COR-L47 (cell line): Measurements from ENCODE around the gene HEBP2.
"Not testable (repeated sequence)": the region's sequence is repeated elsewhere in the genome, so short reads cannot be mapped to it uniquely, and the experiment has no call there.

Experiments used
- DNase-seq: peaks from one replicate; lab custom pipeline; 2025; lab: John Stamatoyannopoulos, UW

HEBP2 gene

GRCh38 chr6:138403801-138404665, at the start of gene HEBP2:
TSS of gene HEBP2 (plus strand) at chr6:138404223. CDS start at chr6:138404496, 273 bp downstream.
- DNase-seq = peak; percentile 89

GRCh38 chr6:138357928-138358327, 46.1 kb upstream of the HEBP2 start:
- no peak for DNase-seq

DNA sequence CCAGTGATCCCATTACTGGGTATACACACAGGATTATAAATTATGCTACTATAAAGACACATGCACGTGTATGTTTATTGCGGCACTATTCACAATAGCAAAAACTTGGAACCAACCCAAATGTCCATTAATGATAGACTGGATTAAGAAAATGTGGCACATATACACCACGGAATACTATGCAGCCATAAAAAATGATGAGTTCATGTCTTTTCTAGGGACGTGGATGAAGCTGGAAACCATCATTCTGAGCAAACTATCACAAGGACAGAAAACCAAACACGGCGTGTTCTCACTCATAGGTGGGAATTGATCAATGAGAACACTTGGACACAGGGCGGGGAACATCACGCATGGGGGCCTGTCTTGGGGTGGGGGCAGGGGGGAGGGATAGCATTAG, 35.3 kb upstream of the HEBP2 start:
- not testable (repeated sequence) for DNase-seq

DNA sequence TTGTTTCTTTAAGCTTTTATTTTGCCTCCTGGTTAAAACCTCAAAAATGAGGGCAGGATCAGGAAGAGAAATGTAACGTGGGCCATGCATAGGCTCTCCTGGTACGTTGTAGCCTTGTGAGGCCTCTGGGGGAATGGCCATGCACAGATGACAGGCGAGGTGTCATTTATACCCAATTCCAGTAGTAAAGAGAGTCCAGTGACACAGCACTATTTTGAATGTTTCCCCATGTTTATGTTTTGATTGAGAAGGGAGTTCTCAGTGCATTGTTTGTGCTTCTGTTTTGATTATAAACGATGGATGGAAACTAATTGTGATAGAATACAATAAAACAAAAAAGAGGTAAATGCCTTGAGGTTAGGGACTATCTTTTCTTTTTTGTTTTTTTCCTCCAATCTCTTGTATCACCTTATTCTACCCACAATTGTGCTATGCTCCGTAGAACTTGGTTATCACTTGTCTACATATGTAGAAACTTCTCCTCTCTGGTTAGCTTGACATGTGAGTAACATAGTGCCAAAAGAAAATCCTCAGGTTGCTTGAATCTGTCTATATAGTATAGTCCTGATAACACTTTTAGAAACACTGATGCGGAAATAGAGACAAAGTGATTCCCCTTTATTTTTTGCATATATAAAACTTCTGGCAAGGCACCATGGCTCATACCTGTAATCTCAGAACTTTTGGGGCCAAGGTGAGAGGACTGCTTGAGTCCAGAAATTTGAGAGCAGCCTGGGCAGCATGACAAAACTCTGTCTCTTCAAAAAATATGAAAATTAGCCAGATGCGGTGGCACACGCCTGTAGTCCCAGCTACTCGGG, 33.2 kb upstream of the HEBP2 start:
- DNase-seq = no peak

DNA sequence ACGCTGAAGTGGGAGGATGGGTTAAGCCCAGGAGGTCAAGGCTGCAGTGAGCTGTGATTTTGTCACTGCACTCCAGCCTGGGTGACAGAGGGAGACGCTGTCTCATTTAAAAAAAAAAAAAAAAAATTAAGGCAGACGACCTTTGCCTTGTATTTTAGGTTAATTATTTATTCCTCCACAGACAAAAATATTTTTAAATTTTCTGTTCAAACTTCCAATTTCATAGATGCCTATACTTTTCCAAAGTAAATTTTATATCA, 32.6 kb upstream of the HEBP2 start:
- DNase-seq = no peak

- no peak for DNase-seq
These were observed 32.3 kb upstream of the HEBP2 start for GRCh38 chr6:138371720-138372119.

DNA sequence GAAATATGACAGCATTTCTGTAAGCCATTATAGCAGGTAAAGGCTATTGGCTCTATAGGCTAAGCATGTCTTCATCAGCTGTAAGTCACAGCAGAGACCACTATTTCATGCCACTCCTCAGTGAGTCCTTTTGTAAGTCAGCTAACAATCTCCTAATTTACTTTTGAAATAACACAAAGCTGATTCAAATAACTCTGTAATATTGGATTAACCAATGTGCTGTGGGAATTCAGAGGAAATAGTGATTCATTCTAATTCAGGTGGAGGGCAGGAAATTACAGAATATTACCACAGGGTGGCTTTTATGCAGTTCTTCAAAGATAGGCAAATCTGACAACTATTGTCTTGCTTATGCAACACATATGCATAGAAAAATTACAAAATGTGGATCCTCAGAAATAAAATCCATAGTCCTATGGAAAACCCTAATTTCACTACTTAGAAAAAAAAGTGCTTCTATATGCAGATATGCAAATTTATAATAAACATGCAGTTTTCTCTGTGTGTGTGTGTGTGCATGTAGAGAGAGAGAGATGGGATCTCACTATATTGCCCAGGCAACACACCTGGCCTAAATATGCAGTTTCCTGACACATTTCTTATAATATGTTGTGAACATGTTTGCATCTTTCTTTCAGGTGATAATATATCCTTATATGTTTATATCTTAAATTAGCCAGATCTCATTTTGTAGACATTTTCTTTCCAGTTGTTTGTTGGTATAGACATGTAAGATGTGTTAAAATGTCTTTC, 31.1 kb upstream of the HEBP2 start:
- DNase-seq = no peak

DNA sequence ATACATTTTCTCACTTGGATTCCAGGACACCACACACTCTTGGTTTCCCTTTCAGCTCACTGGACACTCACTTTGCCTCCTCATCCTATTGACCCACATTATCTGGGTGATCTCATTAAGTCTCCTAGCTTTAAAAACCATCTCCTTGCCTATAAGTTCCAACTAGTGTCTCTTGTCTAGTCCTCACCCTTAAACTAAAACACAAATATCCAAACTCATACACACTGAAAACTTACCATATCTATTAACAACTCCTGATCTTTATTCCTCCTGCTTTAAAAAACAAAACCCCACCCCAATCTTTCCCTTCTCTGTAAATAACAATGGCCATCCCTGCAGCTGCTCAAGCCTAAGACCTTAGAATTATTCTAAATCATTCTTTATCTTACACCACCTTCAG, 29.8 kb upstream of the HEBP2 start:
- no peak for DNase-seq

GRCh38 chr6:138374815-138375214, 29.2 kb upstream of the HEBP2 start:
- DNase-seq = no peak

GRCh38 chr6:138377042-138377441, 27.0 kb upstream of the HEBP2 start:
- no peak for DNase-seq

DNA sequence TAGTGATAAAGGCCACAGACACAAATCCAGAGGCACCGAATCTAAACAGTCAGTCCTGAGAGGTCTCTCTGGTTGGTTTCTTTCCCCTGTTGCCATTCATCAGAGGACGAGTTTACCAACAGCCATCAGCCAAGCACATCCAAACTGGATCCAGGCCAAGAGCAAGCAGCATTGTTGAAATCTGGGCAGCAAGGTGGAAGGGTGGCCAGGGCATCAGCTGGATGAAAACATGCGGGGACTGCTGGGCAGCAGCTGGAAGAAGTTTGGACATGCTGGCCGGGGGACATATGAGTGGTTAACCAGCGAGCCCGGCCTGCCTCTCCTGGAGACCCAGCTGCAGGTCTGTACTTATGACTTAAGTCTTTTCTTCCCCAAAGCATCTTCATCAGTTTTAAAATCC, 26.2 kb upstream of the HEBP2 start, which contains the start of gene SMIM28:
Gene SMIM28 (plus strand): TSS at position 62 of the 400 bp plus-strand sequence. CDS start 168 bp downstream, at position 230.
- DNase-seq = peak; percentile 51

DNA sequence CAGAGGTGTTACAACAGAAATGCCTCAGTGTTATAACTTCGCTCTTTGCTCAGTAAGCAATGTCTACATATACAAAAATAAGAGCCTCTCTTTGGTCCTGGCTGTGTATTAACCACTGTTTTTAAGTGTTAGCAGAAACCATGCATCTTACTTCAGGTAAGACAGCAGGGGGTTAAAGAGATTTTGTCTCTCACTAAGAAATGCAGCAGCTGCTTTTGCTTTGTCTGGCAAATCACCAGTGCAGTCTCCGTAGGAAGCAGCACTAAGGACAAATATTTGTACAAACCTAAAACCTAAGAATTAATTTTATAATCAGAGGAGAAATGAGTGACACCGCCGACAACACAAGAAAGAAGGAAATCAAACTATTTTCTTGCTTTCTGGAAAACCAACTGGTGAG, 25.6 kb upstream of the HEBP2 start:
- peak; percentile 23 for DNase-seq

DNA sequence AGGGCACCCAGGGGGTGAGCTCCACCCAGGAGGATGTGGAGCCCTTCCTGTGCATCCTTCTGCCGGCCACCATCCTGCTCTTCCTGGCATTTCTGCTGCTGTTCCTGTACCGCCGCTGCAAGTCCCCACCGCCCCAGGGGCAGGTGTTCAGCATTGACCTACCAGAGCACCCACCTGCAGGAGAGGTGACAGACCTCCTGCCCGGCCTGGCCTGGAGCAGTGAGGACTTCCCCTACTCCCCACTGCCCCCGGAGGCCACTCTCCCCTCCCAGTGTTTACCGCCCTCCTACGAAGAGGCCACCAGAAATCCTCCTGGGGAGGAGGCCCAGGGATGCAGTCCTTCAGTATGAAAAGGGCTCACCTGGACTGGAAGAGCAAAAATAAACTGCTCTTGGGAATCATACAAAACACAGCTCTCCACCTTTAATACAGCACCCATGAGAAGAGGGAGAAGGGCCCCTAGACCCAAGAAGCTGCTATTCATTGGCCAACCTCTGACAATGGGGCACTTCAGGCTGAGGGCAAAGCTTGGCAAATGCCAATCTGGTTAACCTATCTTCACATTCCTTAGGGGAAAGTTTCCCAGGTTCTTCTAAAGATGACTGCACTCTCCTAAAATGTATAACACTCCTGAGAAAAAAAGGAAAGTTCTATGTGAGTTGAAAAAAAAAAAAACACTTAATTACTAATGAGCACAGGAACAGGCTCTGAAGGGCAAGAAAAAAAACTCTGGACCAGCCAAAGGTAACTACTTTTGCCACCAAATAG, 21.3 kb upstream of the HEBP2 start:
- no peak for DNase-seq

DNA sequence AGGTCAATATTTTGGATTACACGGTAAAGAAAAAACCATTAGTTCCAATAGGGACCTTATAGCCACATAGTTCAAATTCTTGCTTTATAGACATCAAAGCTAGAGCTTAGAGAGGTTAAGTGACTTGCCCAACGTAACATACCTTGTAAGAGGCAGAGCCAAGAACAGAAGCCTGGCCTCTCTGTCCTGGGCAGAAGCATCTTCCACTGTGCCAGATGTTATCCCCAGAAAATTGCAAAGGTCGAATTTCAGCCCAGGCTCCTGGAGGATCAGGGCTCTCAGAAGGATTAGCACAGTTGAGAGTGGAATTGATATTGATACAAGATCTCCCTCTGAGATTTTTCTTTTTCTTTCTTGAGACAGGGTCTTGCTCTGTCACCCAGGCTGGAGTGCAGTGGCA, 20.2 kb upstream of the HEBP2 start:
- no peak for DNase-seq

DNA sequence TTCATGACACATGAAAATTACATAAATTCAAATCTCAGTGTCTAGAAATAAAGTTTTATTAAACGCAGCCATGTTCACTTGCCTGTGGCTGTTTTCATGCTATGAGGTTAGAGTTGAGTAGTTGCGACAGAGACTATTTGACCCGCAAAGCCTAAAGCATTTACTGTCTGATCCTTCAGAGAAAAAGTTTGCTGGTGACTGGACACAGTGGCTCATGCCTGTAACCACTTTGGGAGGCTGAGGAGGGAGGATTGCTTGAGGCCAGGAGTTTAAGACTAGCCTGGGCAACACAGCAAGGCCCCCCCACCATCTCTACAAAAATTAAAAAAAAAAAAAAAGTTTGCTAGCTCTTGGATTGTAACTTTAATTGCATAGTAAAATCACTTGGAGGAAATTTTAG, 17.1 kb upstream of the HEBP2 start:
- DNase-seq = no peak

DNA sequence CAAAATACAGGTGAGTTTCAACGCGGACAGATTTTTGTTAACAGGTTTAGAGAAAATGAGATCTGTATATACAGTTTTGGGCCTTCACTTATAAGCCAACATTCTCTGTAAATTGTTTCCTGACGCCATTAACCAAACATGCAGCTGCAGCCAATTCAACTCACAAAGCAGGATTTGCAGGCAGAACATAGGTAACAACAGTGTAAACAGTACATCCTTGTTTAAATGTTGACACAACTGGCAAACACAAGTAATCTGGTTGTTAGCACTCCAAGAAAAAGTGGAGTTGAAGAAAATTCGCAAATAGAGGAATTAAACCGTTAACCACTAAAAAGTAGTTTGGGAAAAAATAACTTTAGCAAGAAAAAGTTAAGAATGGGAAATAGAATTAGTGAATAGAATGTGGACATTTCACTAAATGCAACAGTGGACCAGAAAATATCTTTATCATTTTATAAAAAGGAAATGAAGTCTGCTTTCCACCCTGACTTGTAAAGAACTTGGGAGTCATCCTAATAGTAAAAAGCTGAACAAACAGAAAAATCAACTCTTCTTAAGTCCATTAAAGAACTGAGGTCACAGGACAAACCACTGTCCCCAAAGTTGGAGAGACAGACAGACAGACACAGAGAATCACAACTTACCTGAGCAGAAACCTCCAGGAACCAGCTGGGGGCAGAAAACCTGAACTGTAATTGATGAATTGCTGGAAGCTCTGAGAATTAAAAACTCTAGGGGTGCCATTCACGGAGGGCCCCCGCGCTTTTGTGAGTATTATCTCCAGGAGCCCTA, 16.2 kb upstream of the HEBP2 start:
- peak; percentile 44 for DNase-seq

GRCh38 chr6:138389551-138389950, 14.5 kb upstream of the HEBP2 start:
- no peak for DNase-seq

- no peak for DNase-seq
These were observed 9.9 kb upstream of the HEBP2 start for GRCh38 chr6:138393871-138394783.

- DNase-seq = no peak
These were observed 7.3 kb upstream of the HEBP2 start for GRCh38 chr6:138396709-138397108.
